ENCODE measurements around the gene SCCPDH. TPM values are rescaled to one million over a fixed set of nuclear protein-coding genes. Genes with fewer than 3 reads are reported as not detected.
"Not testable (repeated sequence)": the region's sequence is repeated elsewhere in the genome, so short reads cannot be mapped to it uniquely, and the experiment has no call there.

The SCCPDH gene
- total RNA-seq, 1 donor from 2014 or later, result 50.6 TPM

- peaks cover 3 to 5% (median 4%) of the 10 kb centered on the region in 3 donors for H3K4me1 ChIP-seq (ENCODE audit: control insufficient read depth in 3 of 3, insufficient read depth in 3 of 3, low read length in 3 of 3)
- H3K27ac ChIP-seq (ENCODE audit: low read depth, low read length), result no peak overlapping the region
- H3K36me3 ChIP-seq (ENCODE audit: control insufficient read depth in 3 of 3, insufficient read depth in 3 of 3, low read length in 3 of 3), result no peaks in the 10 kb centered on the region
Measured at GRCh38 chr1:246703581-246703980, 20.6 kb upstream of the SCCPDH start.

GRCh38 chr1:246705368-246705767 is 18.8 kb upstream of the SCCPDH start:
- Histone ChIP-seq H3K4me3 (ENCODE audit: low read length in 3 of 3) (no peak overlapping the region), H3K9me3 (ENCODE audit: control insufficient read depth in 3 of 3, low read length in 3 of 3) (no peaks in the 10 kb centered on the region), H3K4me1 (ENCODE audit: control insufficient read depth in 3 of 3, insufficient read depth in 3 of 3, low read length in 3 of 3) (no peaks in the 10 kb centered on the region), H3K36me3 (ENCODE audit: control insufficient read depth in 3 of 3, insufficient read depth in 3 of 3, low read length in 3 of 3) (no peaks in the 10 kb centered on the region), H3K9ac (ENCODE audit: low read depth in 1 of 3, low read length in 3 of 3) (no peak overlapping the region), H3K27me3 (ENCODE audit: control insufficient read depth in 3 of 3, insufficient read depth in 3 of 3, low read length in 3 of 3) (no peaks in the 10 kb centered on the region), H3K27ac (ENCODE audit: low read depth, low read length) (no peak overlapping the region)

More at GRCh38 chr1:246703581-246703980, 20.6 kb upstream of the SCCPDH start:
- no peaks in the 10 kb centered on the region for H3K27me3 ChIP-seq (ENCODE audit: control insufficient read depth in 3 of 3, insufficient read depth in 3 of 3, low read length in 3 of 3)
- H3K4me3 ChIP-seq (ENCODE audit: low read length in 3 of 3), result no peak overlapping the region
- H3K9me3 ChIP-seq (ENCODE audit: control insufficient read depth in 3 of 3, low read length in 3 of 3), result no peaks in the 10 kb centered on the region
- no peak overlapping the region for H3K9ac ChIP-seq (ENCODE audit: low read depth in 1 of 3, low read length in 3 of 3)

GRCh38 chr1:246708166-246708565 is 16.0 kb upstream of the SCCPDH start:
- H3K4me3 ChIP-seq (ENCODE audit: low read length in 3 of 3), result no peak overlapping the region
- H3K27me3 ChIP-seq (ENCODE audit: control insufficient read depth in 3 of 3, insufficient read depth in 3 of 3, low read length in 3 of 3), result no peaks in the 10 kb centered on the region
- no peaks in the 10 kb centered on the region for H3K9me3 ChIP-seq (ENCODE audit: control insufficient read depth in 3 of 3, low read length in 3 of 3)
- H3K27ac ChIP-seq (ENCODE audit: low read depth, low read length), result no peak overlapping the region
- H3K36me3 ChIP-seq (ENCODE audit: control insufficient read depth in 3 of 3, insufficient read depth in 3 of 3, low read length in 3 of 3), result no peaks in the 10 kb centered on the region
- H3K9ac ChIP-seq (ENCODE audit: low read depth in 1 of 3, low read length in 3 of 3), result no peak overlapping the region
- no peaks in the 10 kb centered on the region for H3K4me1 ChIP-seq (ENCODE audit: control insufficient read depth in 3 of 3, insufficient read depth in 3 of 3, low read length in 3 of 3)

GRCh38 chr1:246709196-246709595 is 15.0 kb upstream of the SCCPDH start:
- H3K9ac ChIP-seq (ENCODE audit: low read depth in 1 of 3, low read length in 3 of 3), result no peak overlapping the region
- H3K4me3 ChIP-seq (ENCODE audit: low read length in 3 of 3), result no peak overlapping the region

GRCh38 chr1:246709835-246710234 is 14.4 kb upstream of the SCCPDH start:
- Histone ChIP-seq H3K36me3 (ENCODE audit: control insufficient read depth in 3 of 3, insufficient read depth in 3 of 3, low read length in 3 of 3) (no peaks in the 10 kb centered on the region), H3K9me3 (ENCODE audit: control insufficient read depth in 3 of 3, low read length in 3 of 3) (no peaks in the 10 kb centered on the region), H3K27me3 (ENCODE audit: control insufficient read depth in 3 of 3, insufficient read depth in 3 of 3, low read length in 3 of 3) (no peaks in the 10 kb centered on the region), H3K9ac (ENCODE audit: low read depth in 1 of 3, low read length in 3 of 3) (no peak overlapping the region), H3K4me1 (ENCODE audit: control insufficient read depth in 3 of 3, insufficient read depth in 3 of 3, low read length in 3 of 3) (no peaks in the 10 kb centered on the region), H3K4me3 (ENCODE audit: low read length in 3 of 3) (no peak overlapping the region), H3K27ac (ENCODE audit: low read depth, low read length) (no peak overlapping the region)

More at GRCh38 chr1:246709196-246709595, 15.0 kb upstream of the SCCPDH start:
- H3K36me3 ChIP-seq (ENCODE audit: control insufficient read depth in 3 of 3, insufficient read depth in 3 of 3, low read length in 3 of 3), result no peaks in the 10 kb centered on the region
- no peaks in the 10 kb centered on the region for H3K9me3 ChIP-seq (ENCODE audit: control insufficient read depth in 3 of 3, low read length in 3 of 3)
- no peaks in the 10 kb centered on the region for H3K4me1 ChIP-seq (ENCODE audit: control insufficient read depth in 3 of 3, insufficient read depth in 3 of 3, low read length in 3 of 3)
- no peak overlapping the region for H3K27ac ChIP-seq (ENCODE audit: low read depth, low read length)
- H3K27me3 ChIP-seq (ENCODE audit: control insufficient read depth in 3 of 3, insufficient read depth in 3 of 3, low read length in 3 of 3), result no peaks in the 10 kb centered on the region

GRCh38 chr1:246711548-246712003 is 12.6 kb upstream of the SCCPDH start:
- Histone ChIP-seq H3K4me3 (ENCODE audit: low read length in 3 of 3) (no peak overlapping the region), H3K9ac (ENCODE audit: low read depth in 1 of 3, low read length in 3 of 3) (no peak overlapping the region), H3K27ac (ENCODE audit: low read depth, low read length) (no peak overlapping the region), H3K4me1 (ENCODE audit: control insufficient read depth in 3 of 3, insufficient read depth in 3 of 3, low read length in 3 of 3) (no peaks in the 10 kb centered on the region), H3K36me3 (ENCODE audit: control insufficient read depth in 3 of 3, insufficient read depth in 3 of 3, low read length in 3 of 3) (no peaks in the 10 kb centered on the region), H3K9me3 (ENCODE audit: control insufficient read depth in 3 of 3, low read length in 3 of 3) (no peaks in the 10 kb centered on the region), H3K27me3 (ENCODE audit: control insufficient read depth in 3 of 3, insufficient read depth in 3 of 3, low read length in 3 of 3) (no peaks in the 10 kb centered on the region)

GRCh38 chr1:246712428-246712827 is 11.8 kb upstream of the SCCPDH start:
- not testable (repeated sequence) for H3K27ac ChIP-seq (ENCODE audit: low read depth, low read length)

GRCh38 chr1:246719361-246719760 is 4.8 kb upstream of the SCCPDH start:
- H3K9me3 ChIP-seq (ENCODE audit: control insufficient read depth in 3 of 3, low read length in 3 of 3); H3K4me3 ChIP-seq (ENCODE audit: low read length in 3 of 3); H3K4me1 ChIP-seq (ENCODE audit: control insufficient read depth in 3 of 3, insufficient read depth in 3 of 3, low read length in 3 of 3); H3K36me3 ChIP-seq (ENCODE audit: control insufficient read depth in 3 of 3, insufficient read depth in 3 of 3, low read length in 3 of 3); H3K27me3 ChIP-seq (ENCODE audit: control insufficient read depth in 3 of 3, insufficient read depth in 3 of 3, low read length in 3 of 3); H3K9ac ChIP-seq (ENCODE audit: low read depth in 1 of 3, low read length in 3 of 3); H3K27ac ChIP-seq (ENCODE audit: low read depth, low read length): not testable (repeated sequence)

More at GRCh38 chr1:246712428-246712827, 11.8 kb upstream of the SCCPDH start:
- not testable (repeated sequence) for H3K36me3 ChIP-seq (ENCODE audit: control insufficient read depth in 3 of 3, insufficient read depth in 3 of 3, low read length in 3 of 3); H3K4me1 ChIP-seq (ENCODE audit: control insufficient read depth in 3 of 3, insufficient read depth in 3 of 3, low read length in 3 of 3); H3K9me3 ChIP-seq (ENCODE audit: control insufficient read depth in 3 of 3, low read length in 3 of 3); H3K9ac ChIP-seq (ENCODE audit: low read depth in 1 of 3, low read length in 3 of 3); H3K27me3 ChIP-seq (ENCODE audit: control insufficient read depth in 3 of 3, insufficient read depth in 3 of 3, low read length in 3 of 3); H3K4me3 ChIP-seq (ENCODE audit: low read length in 3 of 3)

- not testable (repeated sequence) for H3K27ac ChIP-seq (ENCODE audit: low read depth, low read length); H3K4me3 ChIP-seq (ENCODE audit: low read length in 3 of 3); H3K36me3 ChIP-seq (ENCODE audit: control insufficient read depth in 3 of 3, insufficient read depth in 3 of 3, low read length in 3 of 3); H3K9me3 ChIP-seq (ENCODE audit: control insufficient read depth in 3 of 3, low read length in 3 of 3); H3K9ac ChIP-seq (ENCODE audit: low read depth in 1 of 3, low read length in 3 of 3); H3K27me3 ChIP-seq (ENCODE audit: control insufficient read depth in 3 of 3, insufficient read depth in 3 of 3, low read length in 3 of 3)
- peaks cover 4 to 10% (median 4%) of the 10 kb centered on the region in 3 donors for H3K4me1 ChIP-seq (ENCODE audit: control insufficient read depth in 3 of 3, insufficient read depth in 3 of 3, low read length in 3 of 3)
Measured at GRCh38 chr1:246720814-246721213, 3.4 kb upstream of the SCCPDH start.

GRCh38 chr1:246722720-246723119 is 1.5 kb upstream of the SCCPDH start:
- Histone ChIP-seq H3K27me3 (ENCODE audit: control insufficient read depth in 3 of 3, insufficient read depth in 3 of 3, low read length in 3 of 3) (no peaks in the 10 kb centered on the region), H3K4me3 (ENCODE audit: low read length in 3 of 3) (no peak overlapping the region), H3K9me3 (ENCODE audit: control insufficient read depth in 3 of 3, low read length in 3 of 3) (no peaks in the 10 kb centered on the region), H3K27ac (ENCODE audit: low read depth, low read length) (no peak overlapping the region), H3K4me1 (ENCODE audit: control insufficient read depth in 3 of 3, insufficient read depth in 3 of 3, low read length in 3 of 3) (peaks cover 4 to 10% (median 4%) of the 10 kb centered on the region in 3 donors), H3K36me3 (ENCODE audit: control insufficient read depth in 3 of 3, insufficient read depth in 3 of 3, low read length in 3 of 3) (peaks cover 3 to 5% (median 5%) of the 10 kb centered on the region in 3 donors), H3K9ac (ENCODE audit: low read depth in 1 of 3, low read length in 3 of 3) (no peak overlapping the region)
